Measurements from ENCODE around the gene LCK. TPM values are rescaled to one million over a fixed set of nuclear protein-coding genes. Genes with fewer than 3 reads are reported as not detected.

LCK gene
- polyA plus RNA-seq, 1 of the 3 experiments (the other 2 are of a cell fraction): not detected

DNA sequence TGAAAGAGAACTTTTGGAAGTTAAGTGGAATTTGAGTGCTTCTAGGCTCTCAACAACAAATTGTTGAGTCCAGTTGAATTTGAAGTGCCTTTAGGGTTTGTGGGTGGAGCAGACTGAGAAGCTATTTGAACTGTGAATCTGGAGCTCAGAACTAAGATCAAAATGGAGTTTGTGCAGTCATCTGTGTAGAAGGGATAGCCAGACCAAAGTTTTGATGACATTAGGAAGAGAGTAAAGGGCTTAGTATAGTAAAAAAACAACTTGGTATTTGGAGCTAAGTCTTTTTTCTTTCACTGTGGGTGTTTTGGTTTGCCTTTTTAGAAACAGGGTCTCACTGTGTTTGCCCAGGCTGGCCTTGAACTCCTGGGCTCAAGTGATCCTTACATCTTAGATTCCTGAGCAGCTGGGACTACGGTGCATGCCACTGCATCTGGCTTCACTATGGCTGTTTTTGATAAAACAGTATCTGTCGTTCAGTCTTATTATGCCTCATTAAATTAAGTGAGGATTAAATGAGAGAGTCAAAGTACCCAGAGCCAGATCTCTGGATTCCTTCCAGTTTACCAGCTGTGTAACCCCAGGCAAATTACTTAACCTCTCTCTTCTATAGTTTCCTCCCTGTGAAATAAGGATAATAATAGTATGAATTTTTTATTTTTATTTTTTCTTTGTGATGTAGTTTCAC, 60.8 kb downstream of the LCK start:
- peak; percentile 59 for DNase-seq
- H4K20me1 ChIP-seq (ENCODE audit: insufficient read depth): peaks cover 14% of the 10 kb centered on the region; the same call in 1 of the 2 replicates
- TF ChIP-seq GABPA (IDR thresholded peaks at IDR 0.05; ENCODE audit: low read depth) (no peak), EP300 (IDR thresholded peaks at IDR 0.05; ENCODE audit: borderline replicate concordance in 1 of 2, low read depth in 1 of 2, low read length in 1 of 2) (peak in 1 of 2 experiments; percentile 74; a peak in 1 of 4 replicates), FOXM1 (IDR thresholded peaks at IDR 0.05; ENCODE audit: low read depth) (no peak), NRF1 (IDR thresholded peaks at IDR 0.05; ENCODE audit: low read depth, low read length) (no peak), GATA2 (CRISPR knock-in tag; IDR thresholded peaks at IDR 0.05) (peak; percentile 63), CHD2 (IDR thresholded peaks at IDR 0.05; ENCODE audit: low read length, partially characterized antibody) (peak; percentile 86), TCF12 (IDR thresholded peaks at IDR 0.05) (peak; percentile 17; the same call in 1 of the 2 replicates), MEF2A (IDR thresholded peaks at IDR 0.05; ENCODE audit: borderline replicate concordance, low read depth) (no peak), RCOR1 (IDR thresholded peaks at IDR 0.05; ENCODE audit: low read length) (peak; percentile 100)
- CTCF ChIA-PET: interaction anchor here (1.1 to 1.4 kb wide), 3 partner anchors 12 to 63 kb away, joined by 3 to 4 read pairs (median 3); no protein-coding TSS in a partner anchor
- no peaks in the 10 kb centered on the region for H3K9me3 ChIP-seq
- no peak overlapping the region for H3K4me3 ChIP-seq (ENCODE audit: low read depth in 2 of 2, low read length in 1 of 2)
- H3K27me3 ChIP-seq (ENCODE audit: insufficient read depth): no peaks in the 10 kb centered on the region
- H3K79me2 ChIP-seq (ENCODE audit: insufficient read depth): peaks cover 78% of the 10 kb centered on the region
- peaks cover 0 to 2% of the 10 kb centered on the region in 2 experiments for H3K36me3 ChIP-seq (replicated peaks in 1 of 2; ENCODE audit: control insufficient read depth in 1 of 2, insufficient read depth in 2 of 2, low read length in 1 of 2)
- H3F3A ChIP-seq (replicated peaks; ENCODE audit: insufficient read depth): peaks cover 11% of the 10 kb centered on the region
- no peak overlapping the region for H3K9ac ChIP-seq
- H2AFZ ChIP-seq (ENCODE audit: low read depth): no peak overlapping the region
- no peaks in the 10 kb centered on the region for H3K9me2 ChIP-seq
- no peak overlapping the region for H3K27ac ChIP-seq (ENCODE audit: low read depth in 2 of 2, low read length in 1 of 2)
- POLR2A ChIA-PET: interaction anchor here (1.4 to 1.8 kb wide), 3 partner anchors 10 to 24 kb away, joined by 5 to 6 read pairs (median 6); partner anchors contain the start of gene MARCKSL1
- no peak overlapping the region for H3K4me2 ChIP-seq
- H3K4me1 ChIP-seq (ENCODE audit: control insufficient read depth in 1 of 2, insufficient read depth in 2 of 2, low read depth in 1 of 2, low read length in 1 of 2): peaks cover 0 to 3% of the 10 kb centered on the region in 2 experiments; a peak in 1 of 4 replicates
- WGBS (ENCODE audit: low lambda C conversion rate): 35% methylated on average over 2 of the region's 2 CpGs

DNA sequence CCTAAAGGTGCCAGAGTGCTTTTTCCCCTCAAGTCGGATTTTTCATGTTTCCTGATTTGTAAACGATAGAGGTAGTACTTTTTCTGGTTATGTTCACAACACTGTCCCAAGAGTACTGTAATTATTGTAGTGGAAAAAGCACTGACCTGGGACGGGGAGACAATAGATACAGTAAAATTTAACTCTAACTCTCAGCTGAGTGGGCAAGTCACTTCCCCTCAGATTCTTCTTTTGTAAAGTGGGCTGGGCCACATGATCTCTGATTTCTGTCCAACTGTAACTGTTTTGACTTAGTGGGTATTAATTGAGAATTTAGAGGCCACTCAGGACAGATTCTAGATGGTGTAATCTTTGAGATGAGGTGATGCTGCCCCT, 65.8 kb downstream of the LCK start:
- DNase-seq: no peak
- Histone ChIP-seq H3K27me3 (ENCODE audit: insufficient read depth) (no peaks in the 10 kb centered on the region), H3K4me1 (ENCODE audit: control insufficient read depth in 1 of 2, insufficient read depth in 2 of 2, low read depth in 1 of 2, low read length in 1 of 2) (0 out of 4 replicates have a peak, but pooled peaks cover 0 to 6% of the 10 kb centered on the region in 2 experiments), H3K27ac (ENCODE audit: low read depth in 2 of 2, low read length in 1 of 2) (no peak overlapping the region), H3K4me2 (no peak overlapping the region), H3K9ac (no peak overlapping the region), H3K9me2 (no peaks in the 10 kb centered on the region), H4K20me1 (ENCODE audit: insufficient read depth) (0 out of 2 replicates have a peak, but pooled peaks cover 3% of the 10 kb centered on the region), H3K9me3 (no peaks in the 10 kb centered on the region), H3K4me3 (ENCODE audit: low read depth in 2 of 2, low read length in 1 of 2) (no peak overlapping the region), H3F3A (replicated peaks; ENCODE audit: insufficient read depth) (peaks cover 11% of the 10 kb centered on the region), H2AFZ (ENCODE audit: low read depth) (no peak overlapping the region), H3K79me2 (ENCODE audit: insufficient read depth) (peaks cover 35% of the 10 kb centered on the region), H3K36me3 (replicated peaks in 1 of 2; ENCODE audit: control insufficient read depth in 1 of 2, insufficient read depth in 2 of 2, low read length in 1 of 2) (peaks cover 9 to 13% of the 10 kb centered on the region in 2 experiments)
- 95% methylated on average over 3 of the region's 3 CpGs for WGBS (ENCODE audit: low lambda C conversion rate)
- ChIA-PET CTCF (interaction anchor here (0.7 to 2.5 kb wide), 4 partner anchors 12 to 102 kb away, joined by 3 to 8 read pairs (median 5); no protein-coding TSS in a partner anchor), POLR2A (no interaction called here)
- TF ChIP-seq YY1 (IDR thresholded peaks at IDR 0.05; ENCODE audit: low read depth): no peak
- TF ChIP-seq NFIC (IDR thresholded peaks at IDR 0.05; ENCODE audit: borderline replicate concordance): no peak
- TF ChIP-seq TCF12 (IDR thresholded peaks at IDR 0.05): no peak
- TF ChIP-seq POLR2AphosphoS5 (IDR thresholded peaks at IDR 0.05; ENCODE audit: low read depth, low read length): no peak
- no peak for TF ChIP-seq RAD21 (IDR thresholded peaks at IDR 0.05; ENCODE audit: low read length)
- no peak for TF ChIP-seq SIN3A (IDR thresholded peaks at IDR 0.05; ENCODE audit: borderline replicate concordance, low read depth, low read length)
- no peak for TF ChIP-seq MXI1 (IDR thresholded peaks at IDR 0.05; ENCODE audit: low read depth, low read length)
- no peak for TF ChIP-seq FOXM1 (IDR thresholded peaks at IDR 0.05; ENCODE audit: low read depth)
- no peak for TF ChIP-seq SMC3 (IDR thresholded peaks at IDR 0.05; ENCODE audit: low read depth, low read length)
- no peak for TF ChIP-seq EZH2phosphoT487 (IDR thresholded peaks at IDR 0.05; ENCODE audit: borderline replicate concordance, low read depth)
- TF ChIP-seq RCOR1 (IDR thresholded peaks at IDR 0.05; ENCODE audit: low read length): no peak
- no peak for TF ChIP-seq GATA2 (CRISPR knock-in tag; IDR thresholded peaks at IDR 0.05)
- no peak for TF ChIP-seq JUND (IDR thresholded peaks at IDR 0.05)
- no peak for TF ChIP-seq PBX3 (IDR thresholded peaks at IDR 0.05)
- TF ChIP-seq EP300 (IDR thresholded peaks at IDR 0.05; ENCODE audit: borderline replicate concordance in 1 of 2, low read depth in 1 of 2, low read length in 1 of 2): no peak
- TF ChIP-seq RXRA (IDR thresholded peaks at IDR 0.05; ENCODE audit: borderline replicate concordance, low read depth): no peak
- TF ChIP-seq, protein P1, sequence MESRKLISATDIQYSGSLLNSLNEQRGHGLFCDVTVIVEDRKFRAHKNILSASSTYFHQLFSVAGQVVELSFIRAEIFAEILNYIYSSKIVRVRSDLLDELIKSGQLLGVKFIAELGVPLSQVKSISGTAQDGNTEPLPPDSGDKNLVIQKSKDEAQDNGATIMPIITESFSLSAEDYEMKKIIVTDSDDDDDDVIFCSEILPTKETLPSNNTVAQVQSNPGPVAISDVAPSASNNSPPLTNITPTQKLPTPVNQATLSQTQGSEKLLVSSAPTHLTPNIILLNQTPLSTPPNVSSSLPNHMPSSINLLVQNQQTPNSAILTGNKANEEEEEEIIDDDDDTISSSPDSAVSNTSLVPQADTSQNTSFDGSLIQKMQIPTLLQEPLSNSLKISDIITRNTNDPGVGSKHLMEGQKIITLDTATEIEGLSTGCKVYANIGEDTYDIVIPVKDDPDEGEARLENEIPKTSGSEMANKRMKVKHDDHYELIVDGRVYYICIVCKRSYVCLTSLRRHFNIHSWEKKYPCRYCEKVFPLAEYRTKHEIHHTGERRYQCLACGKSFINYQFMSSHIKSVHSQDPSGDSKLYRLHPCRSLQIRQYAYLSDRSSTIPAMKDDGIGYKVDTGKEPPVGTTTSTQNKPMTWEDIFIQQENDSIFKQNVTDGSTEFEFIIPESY (IDR thresholded peaks at IDR 0.05; ENCODE audit: borderline replicate concordance, low read depth): no peak
- TF ChIP-seq FOXJ3 (CRISPR knock-in tag; IDR thresholded peaks at IDR 0.05): no peak
- TF ChIP-seq USF2 (IDR thresholded peaks at IDR 0.05; ENCODE audit: borderline replicate concordance, low read depth, low read length): no peak

All from SK-N-SH (cell line).